ENCODE data around the gene ATF6. TPM values are rescaled to one million over a fixed set of nuclear protein-coding genes. Genes with fewer than 3 reads are reported as not detected.

ATF6 gene
- total and polyA plus RNA-seq, 2 of the 4 experiments (the other 2 are of a cell fraction), result 12.2 to 17.6 TPM

DNA sequence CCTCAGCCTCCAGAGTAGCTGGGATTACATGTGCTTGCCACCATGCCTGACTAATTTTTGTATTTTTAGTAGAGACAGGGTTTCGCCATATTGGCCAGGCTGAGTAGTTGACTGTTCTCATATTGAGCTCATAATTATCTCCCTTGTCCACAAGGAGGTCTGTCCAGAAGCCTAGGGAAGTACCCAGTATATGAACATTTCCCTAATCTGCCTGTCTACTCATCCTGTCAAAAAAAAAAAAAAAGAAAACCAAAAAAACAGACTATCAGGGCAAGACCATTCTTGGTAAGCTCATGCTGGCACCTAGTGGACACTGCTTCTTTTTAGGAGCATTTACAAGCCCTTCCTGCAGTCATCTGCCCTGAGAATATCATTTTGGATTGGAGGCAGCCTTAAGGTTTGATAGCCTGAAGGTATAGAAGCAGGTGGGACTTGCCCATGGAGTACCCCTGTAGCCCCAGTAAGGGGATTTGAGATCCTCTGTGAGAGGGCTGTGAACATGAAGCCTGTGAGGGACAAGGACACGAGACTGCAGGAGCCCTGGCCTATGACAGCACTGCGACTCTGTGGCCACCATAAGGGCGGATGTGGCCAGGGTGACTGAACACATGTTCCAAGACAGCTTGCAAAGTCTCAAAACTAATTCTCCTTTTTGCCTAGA, 27.4 kb upstream of the ATF6 start:
- no peak overlapping the region for H4K91ac ChIP-seq (ENCODE audit: insufficient read depth, low read depth, low read length)
- no peak overlapping the region for H2AK5ac ChIP-seq (ENCODE audit: low read depth, low read length)
- no peaks in the 10 kb centered on the region for H4K20me1 ChIP-seq (ENCODE audit: insufficient read depth, low read length)
- no peak overlapping the region for H2AK9ac ChIP-seq (replicated peaks; ENCODE audit: low read depth, low read length, poor library complexity)
- H3K9ac ChIP-seq (ENCODE audit: low read depth, low read length), result no peak overlapping the region
- H4K5ac ChIP-seq (ENCODE audit: low read depth, low read length), result no peak overlapping the region
- ATAC-seq (ENCODE audit: low read depth), result peak; percentile 69
- no peak overlapping the region for H3K4me3 ChIP-seq (ENCODE audit: insufficient read depth, low read depth, low read length)
- 100% methylated on average over 2 of the region's 4 CpGs; no CpG with 5 or more reads in 1 of the 2 experiments for WGBS, 2 experiments (ENCODE audit: extremely low coverage in 2 of 2, insufficient read length in 1 of 2)
- H3K4ac ChIP-seq (ENCODE audit: low read depth, low read length), result no peak overlapping the region
- peak; percentile 88 for DNase-seq
- no peak overlapping the region for H3K27ac ChIP-seq (ENCODE audit: insufficient read depth, low read length)
- H3K14ac ChIP-seq (replicated peaks; ENCODE audit: low read depth, low read length), result no peak overlapping the region
- dilution Hi-C loops (cut with HindIII; ENCODE audit: low sequenced_read_pairs, unreplicated experiment), result no loop called here
- no peaks in the 10 kb centered on the region for H3K27me3 ChIP-seq (ENCODE audit: control insufficient read depth, insufficient read depth, low read length)
- H4K8ac ChIP-seq (ENCODE audit: low read depth in 2 of 2, low read length in 2 of 2), result no peak overlapping the region
- H3K18ac ChIP-seq (ENCODE audit: low read depth, low read length), result no peak overlapping the region
- no peak overlapping the region for H2BK120ac ChIP-seq (ENCODE audit: low read depth, low read length)
- H3K56ac ChIP-seq (ENCODE audit: extremely low read depth, insufficient read depth, low read length), result no peak overlapping the region
- H3K36me3 ChIP-seq (ENCODE audit: control insufficient read depth, insufficient read depth, low read length), result no peaks in the 10 kb centered on the region
- H2BK5ac ChIP-seq (ENCODE audit: low read depth, low read length, poor library complexity, severe bottlenecking), result no peak overlapping the region
- in situ Hi-C loops (cut with MboI; ENCODE audit: low sequenced_read_pairs), result loop anchor here (10.0 to 25.0 kb wide), 2 partner anchors 101 to 194 kb away; partner anchors contain the start of genes FCGR3A and FCGR3B
- POLR2A ChIA-PET (ENCODE audit: unreplicated experiment), result no interaction called here
- H2AFZ ChIP-seq (replicated peaks; ENCODE audit: low read length, poor library complexity), result peak overlapping the region; percentile 1
- H3K4me1 ChIP-seq (ENCODE audit: control insufficient read depth, insufficient read depth, low read length), result peaks cover 5% of the 10 kb centered on the region
- no peaks in the 10 kb centered on the region for H3K79me1 ChIP-seq (ENCODE audit: low read depth in 1 of 2, low read length in 2 of 2)
- intact Hi-C loops (cut with micrococcal nuclease), result loop anchor here (10.0 kb wide), 1 partner anchor 174 kb away; no protein-coding TSS in a partner anchor
- no peak overlapping the region for H2BK15ac ChIP-seq (ENCODE audit: low read depth, low read length)
- H3K9me1 ChIP-seq (ENCODE audit: insufficient read depth, low read length), result peaks cover 5% of the 10 kb centered on the region
- BruUV-seq (replicated peaks), result no TSS peak
- H3K4me2 ChIP-seq (ENCODE audit: low read depth, low read length), result no peak overlapping the region
- no peak overlapping the region for H3K23ac ChIP-seq (ENCODE audit: low read depth, low read length)
- CTCF ChIA-PET, result interaction anchor here (0.7 to 1.4 kb wide), 7 partner anchors 11 to 256 kb away, joined by 3 to 10 read pairs (median 4); partner anchors contain the start of gene DUSP12
- no peak overlapping the region for H2BK20ac ChIP-seq (ENCODE audit: low read depth, low read length)
- no peaks in the 10 kb centered on the region for H3K9me3 ChIP-seq (ENCODE audit: control insufficient read depth, insufficient read depth, low read length)
- TF ChIP-seq RCOR1 (IDR thresholded peaks at IDR 0.05; ENCODE audit: insufficient replicate concordance, low read length) (no peak), RAD21 (IDR thresholded peaks at IDR 0.05; ENCODE audit: low read length) (peak; percentile 89), CHD1 (IDR thresholded peaks at IDR 0.05; ENCODE audit: low read depth, low read length) (no peak), POLR2A (IDR thresholded peaks at IDR 0.05; ENCODE audit: low read depth, low read length) (no peak), MAFK (IDR thresholded peaks at IDR 0.05; ENCODE audit: low read depth, low read length) (no peak), SMC3 (IDR thresholded peaks at IDR 0.05; ENCODE audit: low read depth, low read length) (peak; percentile 91), FOS (IDR thresholded peaks at IDR 0.05; ENCODE audit: low read depth, low read length) (no peak), NFE2L2 (IDR thresholded peaks at IDR 0.05; ENCODE audit: low read depth, low read length) (no peak), MXI1 (IDR thresholded peaks at IDR 0.05; ENCODE audit: borderline replicate concordance, low read depth, low read length) (no peak), CEBPB (IDR thresholded peaks at IDR 0.05; ENCODE audit: low read depth, low read length) (no peak), RFX5 (IDR thresholded peaks at IDR 0.05; ENCODE audit: low read depth, low read length) (no peak), BHLHE40 (IDR thresholded peaks at IDR 0.05; ENCODE audit: low read depth, low read length) (no peak)
- TF ChIP-seq, protein P1, sequence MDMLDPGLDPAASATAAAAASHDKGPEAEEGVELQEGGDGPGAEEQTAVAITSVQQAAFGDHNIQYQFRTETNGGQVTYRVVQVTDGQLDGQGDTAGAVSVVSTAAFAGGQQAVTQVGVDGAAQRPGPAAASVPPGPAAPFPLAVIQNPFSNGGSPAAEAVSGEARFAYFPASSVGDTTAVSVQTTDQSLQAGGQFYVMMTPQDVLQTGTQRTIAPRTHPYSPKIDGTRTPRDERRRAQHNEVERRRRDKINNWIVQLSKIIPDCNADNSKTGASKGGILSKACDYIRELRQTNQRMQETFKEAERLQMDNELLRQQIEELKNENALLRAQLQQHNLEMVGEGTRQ (IDR thresholded peaks at IDR 0.05; ENCODE audit: low read depth, low read length), result no peak
- TF ChIP-seq, protein P2, sequence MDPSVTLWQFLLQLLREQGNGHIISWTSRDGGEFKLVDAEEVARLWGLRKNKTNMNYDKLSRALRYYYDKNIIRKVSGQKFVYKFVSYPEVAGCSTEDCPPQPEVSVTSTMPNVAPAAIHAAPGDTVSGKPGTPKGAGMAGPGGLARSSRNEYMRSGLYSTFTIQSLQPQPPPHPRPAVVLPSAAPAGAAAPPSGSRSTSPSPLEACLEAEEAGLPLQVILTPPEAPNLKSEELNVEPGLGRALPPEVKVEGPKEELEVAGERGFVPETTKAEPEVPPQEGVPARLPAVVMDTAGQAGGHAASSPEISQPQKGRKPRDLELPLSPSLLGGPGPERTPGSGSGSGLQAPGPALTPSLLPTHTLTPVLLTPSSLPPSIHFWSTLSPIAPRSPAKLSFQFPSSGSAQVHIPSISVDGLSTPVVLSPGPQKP (IDR thresholded peaks at IDR 0.05; ENCODE audit: borderline replicate concordance, low read depth, low read length), result no peak
- TF ChIP-seq, protein P3, sequence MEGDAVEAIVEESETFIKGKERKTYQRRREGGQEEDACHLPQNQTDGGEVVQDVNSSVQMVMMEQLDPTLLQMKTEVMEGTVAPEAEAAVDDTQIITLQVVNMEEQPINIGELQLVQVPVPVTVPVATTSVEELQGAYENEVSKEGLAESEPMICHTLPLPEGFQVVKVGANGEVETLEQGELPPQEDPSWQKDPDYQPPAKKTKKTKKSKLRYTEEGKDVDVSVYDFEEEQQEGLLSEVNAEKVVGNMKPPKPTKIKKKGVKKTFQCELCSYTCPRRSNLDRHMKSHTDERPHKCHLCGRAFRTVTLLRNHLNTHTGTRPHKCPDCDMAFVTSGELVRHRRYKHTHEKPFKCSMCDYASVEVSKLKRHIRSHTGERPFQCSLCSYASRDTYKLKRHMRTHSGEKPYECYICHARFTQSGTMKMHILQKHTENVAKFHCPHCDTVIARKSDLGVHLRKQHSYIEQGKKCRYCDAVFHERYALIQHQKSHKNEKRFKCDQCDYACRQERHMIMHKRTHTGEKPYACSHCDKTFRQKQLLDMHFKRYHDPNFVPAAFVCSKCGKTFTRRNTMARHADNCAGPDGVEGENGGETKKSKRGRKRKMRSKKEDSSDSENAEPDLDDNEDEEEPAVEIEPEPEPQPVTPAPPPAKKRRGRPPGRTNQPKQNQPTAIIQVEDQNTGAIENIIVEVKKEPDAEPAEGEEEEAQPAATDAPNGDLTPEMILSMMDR (conservative IDR thresholded peaks at IDR 0.05; ENCODE audit: low read depth, low read length), result peak; percentile 77
